Measurements from ENCODE around the gene POLR3H.

GRCh38 chr22:41535244-41535643, 9.0 kb downstream of the POLR3H start:
- TF ChIP-seq FOXP2 (optimal IDR thresholded peaks at IDR 0.05; ENCODE audit: control extremely low read depth, extremely low read length, insufficient read depth) (no peak), POLR2AphosphoS5 (IDR thresholded peaks at IDR 0.05; ENCODE audit: borderline replicate concordance, low read depth, low read length) (no peak)
